Sigmoid colon (tissue), 4 donors: ENCODE results near the gene PCLO.

Experiments
- CTCF ChIP-seq, 4 experiments: fragments of 450-650 bp in 3 of 4; fragments of 200-600 bp in 1 of 4; IDR thresholded peaks; one replicate each; pipeline ENCODE4 v1.5.1; 2016 to 2019; ENCODE audit warnings: antibody characterized with exemption in 4 of 4, mild to moderate bottlenecking in 3 of 4, moderate library complexity in 2 of 4
- EP300 ChIP-seq, 4 donors: sonication (generic); formaldehyde crosslinking; IDR thresholded peaks; one replicate each; pipeline ENCODE4 v1.6.1; 2017; ENCODE audit warnings: antibody characterized with exemption in 4 of 4
- POLR2AphosphoS5 ChIP-seq, 4 donors: sonication (generic); formaldehyde crosslinking; IDR thresholded peaks; one replicate each; pipeline ENCODE4 v1.6.1; 2017; ENCODE audit warnings: antibody characterized with exemption in 4 of 4

DNA sequence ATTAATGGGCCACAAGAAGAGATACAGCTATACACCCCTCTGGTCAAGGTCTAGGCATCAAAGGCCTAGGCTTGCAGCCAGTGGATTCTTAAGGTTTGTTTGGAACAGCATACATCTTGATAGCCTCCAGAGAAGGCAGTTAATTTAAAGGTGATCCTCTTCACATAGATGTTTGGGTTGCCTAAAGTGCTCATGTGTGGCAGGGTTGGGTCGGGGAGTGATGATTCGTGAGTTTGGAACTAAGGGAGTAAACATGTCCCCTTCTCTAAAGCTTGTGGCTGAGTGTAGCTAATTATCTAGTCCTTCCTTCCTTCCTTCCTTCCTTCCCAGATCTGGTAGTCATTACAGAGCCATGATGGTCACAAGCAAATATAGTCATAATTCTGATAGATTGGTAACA, 12.4 kb downstream of the PCLO start:
- TF ChIP-seq EP300 (IDR thresholded peaks at IDR 0.05) = no peak
- TF ChIP-seq CTCF (IDR thresholded peaks at IDR 0.05) = no peak
- TF ChIP-seq POLR2AphosphoS5 (IDR thresholded peaks at IDR 0.05) = no peak
